GM18873 (cell line): ENCODE data around the gene NFIC.
"Not testable (repeated sequence)": the region's sequence is repeated elsewhere in the genome, so short reads cannot be mapped to it uniquely, and the experiment has no call there.

Source experiments
- ATAC-seq: cut with Tn5 transposase; IDR thresholded peaks from one replicate; pipeline ENCODE4 v1.9.1; 2021; ENCODE audit warnings: mild to moderate bottlenecking, moderate library complexity, moderate number of reproducible peaks; ENCODE audit not compliant: unreplicated experiment, low FRiP score

NFIC gene

GRCh38 chr19:3444695-3445234, 78.4 kb downstream of the NFIC start:
- ATAC-seq = no peak

- ATAC-seq = not testable (repeated sequence)
Measured at GRCh38 chr19:3446657-3447056, 80.3 kb downstream of the NFIC start.

- ATAC-seq = no peak
Measured at GRCh38 chr19:3448616-3449334, 82.4 kb downstream of the NFIC start.

GRCh38 chr19:3450796-3451411, 84.5 kb downstream of the NFIC start:
- ATAC-seq = no peak

GRCh38 chr19:3451451-3451866, 85.1 kb downstream of the NFIC start:
- no peak for ATAC-seq

GRCh38 chr19:3452171-3452941, 86.0 kb downstream of the NFIC start:
- no peak for ATAC-seq

- ATAC-seq = not testable (repeated sequence)
Measured at GRCh38 chr19:3452942-3453214, 86.5 kb downstream of the NFIC start.

- ATAC-seq = no peak
Measured at GRCh38 chr19:3453840-3454239, 87.5 kb downstream of the NFIC start.

GRCh38 chr19:3454656-3455392, 88.4 kb downstream of the NFIC start:
- no peak for ATAC-seq

- ATAC-seq = no peak
Measured at GRCh38 chr19:3455393-3455955, 89.1 kb downstream of the NFIC start.

- no peak for ATAC-seq
Measured at GRCh38 chr19:3455960-3456601, 89.7 kb downstream of the NFIC start.

GRCh38 chr19:3456925-3457527, 90.6 kb downstream of the NFIC start:
- no peak for ATAC-seq

- ATAC-seq = no peak
Measured at GRCh38 chr19:3457528-3458228, 91.3 kb downstream of the NFIC start.

GRCh38 chr19:3458229-3459088, 92.1 kb downstream of the NFIC start:
- no peak for ATAC-seq

- no peak for ATAC-seq
Measured at GRCh38 chr19:3459089-3459881, 92.9 kb downstream of the NFIC start.

GRCh38 chr19:3459965-3460582, 93.7 kb downstream of the NFIC start:
- no peak for ATAC-seq
